ENCODE measurements around the gene PLK3.

- TF ChIP-seq EZH2 (IDR thresholded peaks at IDR 0.05; ENCODE audit: borderline replicate concordance, low read depth, low read length, severe bottlenecking) (no peak), CTCF (IDR thresholded peaks at IDR 0.05; ENCODE audit: borderline replicate concordance, extremely low read depth, low read length, poor library complexity, severe bottlenecking) (no peak)
Observed at GRCh38 chr1:44846985-44847384, 46.8 kb downstream of the PLK3 start.
